Stimulated activated CD4-positive, alpha-beta T cell treated with anti-CD3 and anti-CD28 coated beads, Interleukin-2, amount 100 ng/mL, for 24 hours (primary cell): Measurements from ENCODE around the gene MRPL47.
"Not testable (repeated sequence)": the region's sequence is repeated elsewhere in the genome, so short reads cannot be mapped to it uniquely, and the experiment has no call there.

Source experiments
- DNase-seq, 2 donors: peaks; one replicate each; pipeline ENCODE4 v3.0.0-alpha.2; 2020

MRPL47 gene

GRCh38 chr3:179604321-179605078, at the start of gene MRPL47, which contains the start of gene NDUFB5:
TSS of gene MRPL47 (minus strand) at chr3:179604638. CDS start at chr3:179604624, 14 bp downstream.
TSS of gene NDUFB5 (plus strand) at chr3:179604794. CDS start at chr3:179604816, 22 bp downstream.
- peak; percentile 91 to 92 for DNase-seq

GRCh38 chr3:179653096-179653797, 48.8 kb upstream of the MRPL47 start:
- peak; percentile 65 to 68 for DNase-seq

- DNase-seq: peak; percentile 56 to 62
Observed at GRCh38 chr3:179652447-179653095, 48.1 kb upstream of the MRPL47 start, which contains the start of gene USP13. TSS of gene USP13 (plus strand) at chr3:179653040. CDS start at chr3:179653226, 186 bp downstream.

GRCh38 chr3:179651687-179652446, 47.4 kb upstream of the MRPL47 start:
- DNase-seq: no peak

GRCh38 chr3:179646177-179646576, 41.7 kb upstream of the MRPL47 start:
- no peak for DNase-seq

GRCh38 chr3:179643837-179644236, 39.4 kb upstream of the MRPL47 start:
- DNase-seq: not testable (repeated sequence)

- DNase-seq: no peak
Observed at GRCh38 chr3:179642871-179643270, 38.4 kb upstream of the MRPL47 start.

GRCh38 chr3:179640469-179640868, 36.0 kb upstream of the MRPL47 start:
- DNase-seq: no peak

GRCh38 chr3:179630753-179631451, 26.5 kb upstream of the MRPL47 start:
- no peak for DNase-seq

GRCh38 chr3:179624451-179624850, 20.0 kb upstream of the MRPL47 start:
- no peak for DNase-seq

- no peak for DNase-seq
Observed at GRCh38 chr3:179622023-179622422, 17.6 kb upstream of the MRPL47 start.

- DNase-seq: no peak
Observed at GRCh38 chr3:179615458-179616173, 11.2 kb upstream of the MRPL47 start.

- no peak for DNase-seq
Observed at GRCh38 chr3:179613807-179614206, 9.4 kb upstream of the MRPL47 start.

GRCh38 chr3:179610066-179610465, 5.6 kb upstream of the MRPL47 start:
- no peak for DNase-seq

GRCh38 chr3:179608931-179609720, 4.7 kb upstream of the MRPL47 start:
- peak in 1 of 2 donors; percentile 22 for DNase-seq

- no peak for DNase-seq
Observed at GRCh38 chr3:179606534-179607085, 2.2 kb upstream of the MRPL47 start.

- DNase-seq: no peak
Observed at GRCh38 chr3:179603831-179604230, 607 bp downstream of the MRPL47 start.

GRCh38 chr3:179603321-179603720, 1.1 kb downstream of the MRPL47 start:
- no peak for DNase-seq

- DNase-seq: no peak
Observed at GRCh38 chr3:179599531-179599930, 4.9 kb downstream of the MRPL47 start.

GRCh38 chr3:179591313-179591712, 13.1 kb downstream of the MRPL47 start:
- no peak for DNase-seq
